DMS153 treated with DMSO at 0.1 percent for 48 hours (cell line): ENCODE data around the gene KDM2B.
"Not testable (repeated sequence)": the region's sequence is repeated elsewhere in the genome, so short reads cannot be mapped to it uniquely, and the experiment has no call there.

Source experiments
- DNase-seq: peaks from one replicate; lab custom pipeline; 2025; ENCODE audit not compliant: unreplicated experiment; lab: John Stamatoyannopoulos, UW

KDM2B gene

GRCh38 chr12:121584885-121585284 lies 4.1 kb upstream of the KDM2B start:
- not testable (repeated sequence) for DNase-seq

GRCh38 chr12:121583334-121583661 lies 2.5 kb upstream of the KDM2B start:
- not testable (repeated sequence) for DNase-seq

- no peak for DNase-seq
Measured at GRCh38 chr12:121582583-121583333, 1.9 kb upstream of the KDM2B start.

- no peak for DNase-seq
Measured at GRCh38 chr12:121581686-121582429, 1.0 kb upstream of the KDM2B start.

GRCh38 chr12:121579981-121580868 lies 598 bp downstream of the KDM2B start:
- no peak for DNase-seq

- DNase-seq = no peak
Measured at GRCh38 chr12:121579190-121579791, 1.5 kb downstream of the KDM2B start.

- no peak for DNase-seq
Measured at GRCh38 chr12:121578230-121579189, 2.3 kb downstream of the KDM2B start.

GRCh38 chr12:121577443-121578180 lies 3.2 kb downstream of the KDM2B start:
- DNase-seq = no peak

- DNase-seq = no peak
Measured at GRCh38 chr12:121576851-121577391, 3.9 kb downstream of the KDM2B start.

- DNase-seq = no peak
Measured at GRCh38 chr12:121575952-121576625, 4.7 kb downstream of the KDM2B start.

GRCh38 chr12:121575051-121575450 lies 5.8 kb downstream of the KDM2B start:
- DNase-seq = no peak

- DNase-seq = no peak
Measured at GRCh38 chr12:121574025-121574424, 6.8 kb downstream of the KDM2B start.

GRCh38 chr12:121571920-121572319 lies 8.9 kb downstream of the KDM2B start:
- DNase-seq = no peak

GRCh38 chr12:121570467-121571283 lies 10.1 kb downstream of the KDM2B start:
- no peak for DNase-seq

- DNase-seq = no peak
Measured at GRCh38 chr12:121568971-121569751, 11.7 kb downstream of the KDM2B start.

- no peak for DNase-seq
Measured at GRCh38 chr12:121568518-121568917, 12.3 kb downstream of the KDM2B start.

GRCh38 chr12:121565076-121565475 lies 15.7 kb downstream of the KDM2B start:
- no peak for DNase-seq
